IMR-90 (cell line): ENCODE measurements around the gene CFAP70.

Source experiments
- BHLHE40 ChIP-seq: fragments of 150-350 bp; IDR thresholded peaks from 2 replicates; pipeline ENCODE4 v1.6.1; 2016; ENCODE audit warnings: mild to moderate bottlenecking, low read depth, low read length
- CEBPB ChIP-seq: IDR thresholded peaks from 2 replicates; pipeline ENCODE4 v1.6.1; 2012; ENCODE audit warnings: low read depth, low read length, improper control_type of control experiment
- CTCF ChIP-seq: conservative IDR thresholded peaks from 2 replicates; pipeline ENCODE4 v1.5.1; 2012; ENCODE audit warnings: mild to moderate bottlenecking, low read depth, low read length, improper control_type of control experiment
- ELK1 ChIP-seq: fragments of 150-350 bp; IDR thresholded peaks from 2 replicates; pipeline ENCODE4 v1.6.1; 2016; ENCODE audit warnings: low read depth, mild to moderate bottlenecking, low read length, moderate library complexity, borderline replicate concordance
- FOS ChIP-seq: fragments of 150-350 bp; IDR thresholded peaks from 2 replicates; pipeline ENCODE4 v1.6.1; 2016; ENCODE audit warnings: low read depth, low read length
- MAFK ChIP-seq: IDR thresholded peaks from 2 replicates; pipeline ENCODE4 v1.6.1; 2012; ENCODE audit warnings: low read depth, low read length, improper control_type of control experiment
- MAZ ChIP-seq: IDR thresholded peaks from 2 replicates; pipeline ENCODE4 v1.6.1; 2012; ENCODE audit warnings: low read depth, mild to moderate bottlenecking, low read length, improper control_type of control experiment, moderate library complexity, borderline replicate concordance
- MXI1 ChIP-seq: IDR thresholded peaks from 2 replicates; pipeline ENCODE4 v1.6.1; 2012; ENCODE audit warnings: low read depth, mild to moderate bottlenecking, low read length, moderate library complexity, borderline replicate concordance
- POLR2A ChIP-seq: IDR thresholded peaks from 2 replicates; pipeline ENCODE4 v1.6.1; 2012; ENCODE audit warnings: mild to moderate bottlenecking, low read depth, low read length
- RAD21 ChIP-seq: IDR thresholded peaks from 2 replicates; pipeline ENCODE4 v1.6.1; 2012; ENCODE audit warnings: low read length, improper control_type of control experiment
- RCOR1 ChIP-seq: IDR thresholded peaks from 2 replicates; pipeline ENCODE4 v1.6.1; 2012; ENCODE audit warnings: mild to moderate bottlenecking, low read length, improper control_type of control experiment; ENCODE audit not compliant: insufficient replicate concordance
- RFX5 ChIP-seq: IDR thresholded peaks from 2 replicates; pipeline ENCODE4 v1.8.0; 2012; ENCODE audit warnings: low read depth, mild to moderate bottlenecking, low read length, moderate library complexity
- SMC3 ChIP-seq: fragments of 150-350 bp; IDR thresholded peaks from 2 replicates; pipeline ENCODE4 v1.6.1; 2016; ENCODE audit warnings: low read depth, mild to moderate bottlenecking, antibody characterized with exemption, low read length, moderate library complexity
- USF2 ChIP-seq: fragments of 150-350 bp; IDR thresholded peaks from 2 replicates; pipeline ENCODE4 v1.6.1; 2017; ENCODE audit warnings: mild to moderate bottlenecking, antibody characterized with exemption, low read length, low read depth

GRCh38 chr10:73357166-73357565 lies 1.5 kb downstream of the CFAP70 start:
- TF ChIP-seq CTCF (no peak), POLR2A (no peak), SMC3 (no peak), MAZ (no peak), BHLHE40 (no peak), MAFK (no peak), FOS (no peak), USF2 (no peak), RCOR1 (no peak), RFX5 (no peak), RAD21 (no peak), CEBPB (no peak), MXI1 (no peak), ELK1 (no peak)
